Activated CD8-positive, alpha-beta T cell treated with anti-CD3 and anti-CD28 coated beads for 36 hours (primary cell): ENCODE data around the gene URM1. TPM values are rescaled to one million over a fixed set of nuclear protein-coding genes. Genes with fewer than 3 reads are reported as not detected.

Experiments
- ATAC-seq: fragments of 200-7000 bp; cut with Tn5 transposase; one replicate; pipeline ENCODE4 v1.10.0; 2021; ENCODE audit warnings: mild to moderate bottlenecking, moderate library complexity
- CTCF ChIA-PET: fragments of 350-600 bp; sonication (Branson Sonifier 250); formaldehyde crosslinking; loops from one replicate; lab custom pipeline; 2021; ENCODE audit warnings: antibody characterized with exemption; lab: Charles Lee
- POLR2A ChIA-PET: fragments of 350-600 bp; sonication (Branson Sonifier 250); formaldehyde crosslinking; loops from one replicate; lab custom pipeline; 2021; ENCODE audit warnings: antibody characterized with exemption; lab: Charles Lee
- DNase-seq: peaks from one replicate; pipeline ENCODE4 v3.0.0-alpha.2; 2020
- H3K27ac Mint-ChIP-seq: one replicate; pipeline ENCODE4 v1.8.0; 2021; ENCODE audit warnings: mild to moderate bottlenecking, mixed read lengths
- H3K27me3 Mint-ChIP-seq: one replicate; pipeline ENCODE4 v1.8.0; 2021; ENCODE audit warnings: mixed read lengths
- H3K36me3 Mint-ChIP-seq: one replicate; pipeline ENCODE4 v1.8.0; 2021; ENCODE audit warnings: low read depth, mixed read lengths
- H3K4me1 Mint-ChIP-seq: one replicate; pipeline ENCODE4 v1.8.0; 2021; ENCODE audit warnings: low read depth, mixed read lengths
- H3K4me3 Mint-ChIP-seq: one replicate; pipeline ENCODE4 v1.8.0; 2021; ENCODE audit warnings: mild to moderate bottlenecking, moderate library complexity, mixed read lengths
- H3K9me3 Mint-ChIP-seq: one replicate; pipeline ENCODE4 v1.8.0; 2021; ENCODE audit warnings: mixed read lengths
- intact Hi-C: fragments of 100-400 bp; cut with micrococcal nuclease; formaldehyde crosslinking; loops from one replicate; pipeline ENCODE4 v1.10.0; 2022
- total RNA-seq, 2 experiments: library from RNA; stranded (reverse); gene quantifications; one replicate each; pipeline ENCODE4 v1.2.3, GENCODE V29; 2021
- TF ChIP-seq, protein P1 (sequence below): fragments of 200-600 bp; IDR thresholded peaks from one replicate; pipeline ENCODE4 v1.8.0; 2022; ENCODE audit warnings: antibody characterized with exemption, mild to moderate bottlenecking

The URM1 gene
- total RNA-seq, 2 experiments from 2014 or later: 56.3 to 60.2 TPM

DNA sequence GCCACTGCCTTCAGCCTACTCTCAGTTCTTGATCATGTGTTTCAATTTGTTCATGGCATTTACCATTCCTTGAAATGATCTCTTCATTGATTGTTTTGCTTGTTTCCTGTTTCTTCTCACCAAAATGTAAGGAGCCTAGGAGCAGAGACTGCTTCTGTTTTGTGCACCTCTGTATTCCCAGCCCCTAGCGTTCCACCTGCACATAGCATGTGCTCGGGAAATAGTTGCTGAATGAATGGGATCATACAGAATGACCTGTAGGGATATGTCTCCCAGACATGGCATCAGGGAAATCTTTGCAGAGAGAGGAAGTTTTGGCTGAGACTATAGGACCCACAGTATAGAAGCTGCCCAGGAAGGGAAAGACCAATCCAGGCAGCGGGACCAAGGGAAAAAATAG lies 43.3 kb downstream of the URM1 start:
- CTCF ChIA-PET: interaction anchor here (1.0 to 7.2 kb wide), 3 partner anchors 25 to 52 kb away, joined by 3 to 60 read pairs (median 13); no protein-coding TSS in a partner anchor
- DNase-seq: no peak
- intact Hi-C loops: loop anchor here (5.0 kb wide), 1 partner anchor 52 kb away; no protein-coding TSS in a partner anchor
- Mint-ChIP-seq H3K9me3 (no peaks in the 10 kb centered on the region), H3K27ac (no peak overlapping the region), H3K27me3 (peaks cover 41% of the 10 kb centered on the region), H3K36me3 (no peaks in the 10 kb centered on the region), H3K4me1 (peaks cover 4% of the 10 kb centered on the region), H3K4me3 (no peak overlapping the region)
- POLR2A ChIA-PET: no interaction called here
- no peak for ATAC-seq
- TF ChIP-seq, protein P1, sequence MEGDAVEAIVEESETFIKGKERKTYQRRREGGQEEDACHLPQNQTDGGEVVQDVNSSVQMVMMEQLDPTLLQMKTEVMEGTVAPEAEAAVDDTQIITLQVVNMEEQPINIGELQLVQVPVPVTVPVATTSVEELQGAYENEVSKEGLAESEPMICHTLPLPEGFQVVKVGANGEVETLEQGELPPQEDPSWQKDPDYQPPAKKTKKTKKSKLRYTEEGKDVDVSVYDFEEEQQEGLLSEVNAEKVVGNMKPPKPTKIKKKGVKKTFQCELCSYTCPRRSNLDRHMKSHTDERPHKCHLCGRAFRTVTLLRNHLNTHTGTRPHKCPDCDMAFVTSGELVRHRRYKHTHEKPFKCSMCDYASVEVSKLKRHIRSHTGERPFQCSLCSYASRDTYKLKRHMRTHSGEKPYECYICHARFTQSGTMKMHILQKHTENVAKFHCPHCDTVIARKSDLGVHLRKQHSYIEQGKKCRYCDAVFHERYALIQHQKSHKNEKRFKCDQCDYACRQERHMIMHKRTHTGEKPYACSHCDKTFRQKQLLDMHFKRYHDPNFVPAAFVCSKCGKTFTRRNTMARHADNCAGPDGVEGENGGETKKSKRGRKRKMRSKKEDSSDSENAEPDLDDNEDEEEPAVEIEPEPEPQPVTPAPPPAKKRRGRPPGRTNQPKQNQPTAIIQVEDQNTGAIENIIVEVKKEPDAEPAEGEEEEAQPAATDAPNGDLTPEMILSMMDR: no peak

- ChIA-PET POLR2A (no interaction called here), CTCF (interaction anchor here (1.0 kb wide), 1 partner anchor 53 kb away, joined by 3 read pairs; no protein-coding TSS in a partner anchor)
- Mint-ChIP-seq H3K27ac (no peak overlapping the region), H3K4me3 (no peak overlapping the region), H3K9me3 (no peaks in the 10 kb centered on the region), H3K36me3 (no peaks in the 10 kb centered on the region), H3K27me3 (peaks cover 35% of the 10 kb centered on the region), H3K4me1 (peaks cover 6% of the 10 kb centered on the region)
- DNase-seq: no peak
- TF ChIP-seq, protein P1: no peak
- no peak for ATAC-seq
- intact Hi-C loops: no loop called here
Measured at GRCh38 chr9:128415281-128415680, 44.1 kb downstream of the URM1 start.

GRCh38 chr9:128416014-128416413 lies 44.8 kb downstream of the URM1 start:
- Mint-ChIP-seq H3K27ac (no peak overlapping the region), H3K36me3 (no peaks in the 10 kb centered on the region), H3K9me3 (no peaks in the 10 kb centered on the region), H3K4me1 (peaks cover 6% of the 10 kb centered on the region), H3K4me3 (no peak overlapping the region), H3K27me3 (peaks cover 33% of the 10 kb centered on the region)
- DNase-seq (no peak), ATAC-seq (no peak)
- POLR2A ChIA-PET: interaction anchor here (1.0 kb wide), 1 partner anchor 31 kb away, joined by 3 read pairs; no protein-coding TSS in a partner anchor
- TF ChIP-seq, protein P1: no peak
- CTCF ChIA-PET: interaction anchor here (0.6 kb wide), 1 partner anchor 145 kb away, joined by 3 read pairs; no protein-coding TSS in a partner anchor
- intact Hi-C loops: no loop called here

GRCh38 chr9:128416432-128417019 lies 45.4 kb downstream of the URM1 start:
- TF ChIP-seq, protein P1: no peak
- intact Hi-C loops: no loop called here
- CTCF ChIA-PET: interaction anchor here (0.6 kb wide), 1 partner anchor 144 kb away, joined by 3 read pairs; no protein-coding TSS in a partner anchor
- Mint-ChIP-seq H3K27ac (no peak overlapping the region), H3K36me3 (no peaks in the 10 kb centered on the region), H3K9me3 (no peaks in the 10 kb centered on the region), H3K27me3 (peaks cover 33% of the 10 kb centered on the region), H3K4me1 (peaks cover 6% of the 10 kb centered on the region), H3K4me3 (no peak overlapping the region)
- ATAC-seq (no peak), DNase-seq (no peak)
- POLR2A ChIA-PET: interaction anchor here (1.0 kb wide), 1 partner anchor 32 kb away, joined by 3 read pairs; no protein-coding TSS in a partner anchor
